Liver (tissue), 9 donors: ENCODE measurements around the gene PRELID3B. TPM values are rescaled to one million over a fixed set of nuclear protein-coding genes. Genes with fewer than 3 reads are reported as not detected.

Source experiments
- DNase-seq: peaks from one replicate; pipeline ENCODE4 v3.0.0-alpha.2; 2017; ENCODE audit warnings: low spot score
- H3K27ac ChIP-seq, 2 donors: one replicate each; pipeline ENCODE4 v1.7.0; 2013; ENCODE audit warnings: inconsistent platforms in 2 of 2, low read length in 2 of 2, control low read depth in 1 of 2, low read depth in 1 of 2, mild to moderate bottlenecking in 1 of 2
- H3K27me3 ChIP-seq, 4 donors: one replicate each; pipeline versions ENCODE4 v1.6.1 to v1.7.0; 2013; ENCODE audit warnings: low read length in 3 of 4, inconsistent platforms in 1 of 4, mild to moderate bottlenecking in 1 of 4, moderate library complexity in 1 of 4; ENCODE audit not compliant: control insufficient read depth in 4 of 4, insufficient read depth in 4 of 4
- H3K36me3 ChIP-seq, 4 donors: one replicate each; pipeline versions ENCODE4 v1.6.1 to v1.7.0; 2013; ENCODE audit warnings: low read length in 3 of 4, mild to moderate bottlenecking in 3 of 4, low read depth in 1 of 4, moderate library complexity in 1 of 4; ENCODE audit not compliant: control insufficient read depth in 4 of 4, insufficient read depth in 3 of 4
- H3K4me1 ChIP-seq, 4 donors: one replicate each; pipeline versions ENCODE4 v1.6.1 to v1.7.0; 2013; ENCODE audit warnings: low read length in 3 of 4, mild to moderate bottlenecking in 3 of 4, moderate library complexity in 1 of 4; ENCODE audit not compliant: control insufficient read depth in 4 of 4, insufficient read depth in 4 of 4
- H3K4me3 ChIP-seq, 3 donors: one replicate each; pipeline versions ENCODE4 v1.6.1 to v1.7.0; 2013; ENCODE audit warnings: low read length in 3 of 3, control low read depth in 1 of 3, low read depth in 1 of 3, mild to moderate bottlenecking in 1 of 3
- H3K9ac ChIP-seq, 2 donors: one replicate each; pipeline ENCODE4 v1.7.0; 2013; ENCODE audit warnings: low read length in 2 of 2, mild to moderate bottlenecking in 2 of 2, moderate library complexity in 2 of 2, control low read depth in 1 of 2, low read depth in 1 of 2
- H3K9me3 ChIP-seq, 4 donors: one replicate each; pipeline versions ENCODE4 v1.6.1 to v1.7.0; 2013; ENCODE audit warnings: low read length in 3 of 4; ENCODE audit not compliant: control insufficient read depth in 4 of 4
- EGR1 ChIP-seq, 2 donors: IDR thresholded peaks; 2 replicates each; pipeline ENCODE4 v1.6.1; 2016 to 2018; ENCODE audit warnings: antibody characterized with exemption in 2 of 2, low read depth in 2 of 2
- FOXA1 ChIP-seq: IDR thresholded peaks from 2 replicates; pipeline ENCODE4 v1.6.1; 2016; ENCODE audit warnings: antibody characterized with exemption
- GABPA ChIP-seq, 2 donors: IDR thresholded peaks in 1 of 2; conservative IDR thresholded peaks in 1 of 2; 2 replicates each; pipeline ENCODE4 v1.6.1; 2016; ENCODE audit warnings: antibody characterized with exemption in 2 of 2, mild to moderate bottlenecking in 1 of 2, moderate library complexity in 1 of 2
- JUND ChIP-seq, 2 donors: IDR thresholded peaks; 2 replicates each; pipeline ENCODE4 v1.6.1; 2016; ENCODE audit warnings: antibody characterized with exemption in 2 of 2
- NR2F2 ChIP-seq: IDR thresholded peaks from 2 replicates; pipeline ENCODE4 v1.6.1; 2016; ENCODE audit warnings: antibody characterized with exemption
- RAD21 ChIP-seq, 2 donors: IDR thresholded peaks; 2 replicates each; pipeline ENCODE4 v1.6.1; 2016; ENCODE audit warnings: antibody characterized with exemption in 2 of 2, mild to moderate bottlenecking in 2 of 2
- RXRA ChIP-seq, 2 donors: IDR thresholded peaks; 2 replicates each; pipeline ENCODE4 v1.6.1; 2017 to 2018; ENCODE audit warnings: antibody characterized with exemption in 2 of 2, mild to moderate bottlenecking in 1 of 2
- SP1 ChIP-seq: IDR thresholded peaks from 2 replicates; pipeline ENCODE4 v1.6.1; 2018; ENCODE audit warnings: antibody characterized with exemption, mild to moderate bottlenecking
- TAF1 ChIP-seq: conservative IDR thresholded peaks from 2 replicates; pipeline ENCODE4 v1.6.1; 2016; ENCODE audit warnings: antibody characterized with exemption, mild to moderate bottlenecking
- YY1 ChIP-seq: IDR thresholded peaks from 2 replicates; pipeline ENCODE4 v1.6.1; 2016; ENCODE audit warnings: antibody characterized with exemption, mild to moderate bottlenecking
- WGBS: extraction: QIAGEN DNeasy Blood & Tissue Kit; methylation state at CpG from one replicate; pipeline ENCODE4 v1.1.7; 2013; 5-methylcytosine and 5-hydroxymethylcytosine counted together
- polyA plus RNA-seq, 2 donors: library from polyadenylated mRNA; stranded (reverse) in 1 of 2; unstranded in 1 of 2; fragments of 200-250 nt in 1 of 2; fragments of >200 nt in 1 of 2; fragmentation: Nextera tagmentation in 1 of 2; extraction: Ambion mirVana in 1 of 2; gene quantifications; one replicate each; pipeline versions ENCODE4 v1.2.1 to v1.2.3, GENCODE V29; 2013 to 2015
- total RNA-seq, 2 donors: library from RNA; depleted of rRNA; stranded (reverse); fragments of >200 nt; gene quantifications; one replicate each; pipeline ENCODE4 v1.2.3, GENCODE V29; 2014
- TF ChIP-seq, protein P1 (sequence below): IDR thresholded peaks from 2 replicates; pipeline ENCODE4 v1.6.1; 2016; ENCODE audit warnings: antibody characterized with exemption
- TF ChIP-seq, protein P2 (sequence below): IDR thresholded peaks from 2 replicates; pipeline ENCODE4 v1.6.1; 2016; ENCODE audit warnings: antibody characterized with exemption, mild to moderate bottlenecking
- TF ChIP-seq, protein P3 (sequence below): fragments of 150-350 bp; IDR thresholded peaks from 2 replicates; pipeline ENCODE4 v1.5.1; 2017; ENCODE audit warnings: improper control_type of control experiment, low read depth, low read length; ENCODE audit not compliant: missing input control
- TF ChIP-seq, protein P4 (sequence below): IDR thresholded peaks from 2 replicates; pipeline ENCODE4 v1.6.1; 2016; ENCODE audit warnings: antibody characterized with exemption
- TF ChIP-seq, protein P5 (sequence below): IDR thresholded peaks from 2 replicates; pipeline ENCODE4 v1.6.1; 2016; ENCODE audit warnings: antibody characterized with exemption
- donor health status: healthy.
- donor health status: healthy.
- donor health status: healthy.
- donor health status: healthy.
- donor health status: healthy.

Gene PRELID3B
- total and polyA plus RNA-seq, 4 donors = 18.2 to 38.1 (median 25.3) TPM

DNA sequence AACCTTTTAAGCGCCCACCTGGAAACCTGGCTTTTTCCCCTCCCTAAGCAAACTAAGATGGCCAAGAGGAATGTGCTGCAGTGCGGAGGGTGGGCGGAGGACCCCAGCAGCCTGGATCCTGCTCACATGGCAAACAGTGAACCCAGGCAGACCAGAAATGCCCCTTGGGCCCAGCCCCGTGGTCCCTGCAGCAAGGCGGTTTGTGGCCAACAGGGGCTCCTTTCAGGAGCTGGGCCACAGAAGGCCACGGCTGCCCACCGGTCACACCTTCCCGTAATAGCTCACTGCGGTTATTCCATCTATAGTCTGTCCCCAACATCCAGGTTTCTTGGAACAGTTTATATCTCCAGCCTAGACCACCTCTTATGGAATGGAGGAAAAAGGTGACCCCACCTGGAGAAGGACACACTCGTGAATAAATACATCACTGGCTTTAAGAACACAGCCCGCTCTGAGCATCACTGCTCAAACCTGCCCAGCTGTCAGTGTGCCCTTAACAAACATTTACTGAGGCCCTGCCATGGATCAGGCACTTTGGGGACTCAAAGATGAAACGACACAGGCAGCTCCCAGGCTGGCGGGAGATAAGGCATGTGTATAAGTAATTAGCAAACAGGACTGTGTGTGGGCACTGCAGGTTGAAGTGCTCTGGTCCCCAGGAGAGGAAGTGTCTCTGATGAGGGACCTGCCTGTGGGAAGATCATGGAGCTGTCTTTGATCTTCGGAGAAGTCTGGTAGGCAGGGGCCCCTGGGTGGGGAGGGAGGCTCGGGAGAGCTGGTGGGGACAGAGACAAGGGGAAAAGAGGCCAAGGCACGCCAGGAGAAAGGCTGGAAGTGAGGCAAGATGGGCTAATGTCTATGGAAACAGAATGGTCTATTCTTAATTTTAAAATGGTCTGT is 26.5 kb downstream of the PRELID3B start:
- H3K36me3 ChIP-seq = no peaks in the 10 kb centered on the region
- no peaks in the 10 kb centered on the region for H3K4me1 ChIP-seq
- no peak for DNase-seq
- no peak overlapping the region for H3K4me3 ChIP-seq
- WGBS = 89% methylated on average over 16 of the region's 16 CpGs
- TF ChIP-seq SP1 (no peak), TAF1 (no peak), FOXA1 (no peak), GABPA (IDR thresholded peaks at IDR 0.05 in 1 of 2, conservative IDR thresholded peaks at IDR 0.05 in 1 of 2) (no peak), EGR1 (IDR thresholded peaks at IDR 0.05; ENCODE audit: low read depth in 2 of 2) (no peak), JUND (IDR thresholded peaks at IDR 0.05) (no peak), RXRA (IDR thresholded peaks at IDR 0.05) (no peak), NR2F2 (no peak)
- TF ChIP-seq, protein P1, sequence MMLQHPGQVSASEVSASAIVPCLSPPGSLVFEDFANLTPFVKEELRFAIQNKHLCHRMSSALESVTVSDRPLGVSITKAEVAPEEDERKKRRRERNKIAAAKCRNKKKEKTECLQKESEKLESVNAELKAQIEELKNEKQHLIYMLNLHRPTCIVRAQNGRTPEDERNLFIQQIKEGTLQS = no peak
- TF ChIP-seq, protein P2, sequence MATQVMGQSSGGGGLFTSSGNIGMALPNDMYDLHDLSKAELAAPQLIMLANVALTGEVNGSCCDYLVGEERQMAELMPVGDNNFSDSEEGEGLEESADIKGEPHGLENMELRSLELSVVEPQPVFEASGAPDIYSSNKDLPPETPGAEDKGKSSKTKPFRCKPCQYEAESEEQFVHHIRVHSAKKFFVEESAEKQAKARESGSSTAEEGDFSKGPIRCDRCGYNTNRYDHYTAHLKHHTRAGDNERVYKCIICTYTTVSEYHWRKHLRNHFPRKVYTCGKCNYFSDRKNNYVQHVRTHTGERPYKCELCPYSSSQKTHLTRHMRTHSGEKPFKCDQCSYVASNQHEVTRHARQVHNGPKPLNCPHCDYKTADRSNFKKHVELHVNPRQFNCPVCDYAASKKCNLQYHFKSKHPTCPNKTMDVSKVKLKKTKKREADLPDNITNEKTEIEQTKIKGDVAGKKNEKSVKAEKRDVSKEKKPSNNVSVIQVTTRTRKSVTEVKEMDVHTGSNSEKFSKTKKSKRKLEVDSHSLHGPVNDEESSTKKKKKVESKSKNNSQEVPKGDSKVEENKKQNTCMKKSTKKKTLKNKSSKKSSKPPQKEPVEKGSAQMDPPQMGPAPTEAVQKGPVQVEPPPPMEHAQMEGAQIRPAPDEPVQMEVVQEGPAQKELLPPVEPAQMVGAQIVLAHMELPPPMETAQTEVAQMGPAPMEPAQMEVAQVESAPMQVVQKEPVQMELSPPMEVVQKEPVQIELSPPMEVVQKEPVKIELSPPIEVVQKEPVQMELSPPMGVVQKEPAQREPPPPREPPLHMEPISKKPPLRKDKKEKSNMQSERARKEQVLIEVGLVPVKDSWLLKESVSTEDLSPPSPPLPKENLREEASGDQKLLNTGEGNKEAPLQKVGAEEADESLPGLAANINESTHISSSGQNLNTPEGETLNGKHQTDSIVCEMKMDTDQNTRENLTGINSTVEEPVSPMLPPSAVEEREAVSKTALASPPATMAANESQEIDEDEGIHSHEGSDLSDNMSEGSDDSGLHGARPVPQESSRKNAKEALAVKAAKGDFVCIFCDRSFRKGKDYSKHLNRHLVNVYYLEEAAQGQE = no peak
- TF ChIP-seq, protein P3, sequence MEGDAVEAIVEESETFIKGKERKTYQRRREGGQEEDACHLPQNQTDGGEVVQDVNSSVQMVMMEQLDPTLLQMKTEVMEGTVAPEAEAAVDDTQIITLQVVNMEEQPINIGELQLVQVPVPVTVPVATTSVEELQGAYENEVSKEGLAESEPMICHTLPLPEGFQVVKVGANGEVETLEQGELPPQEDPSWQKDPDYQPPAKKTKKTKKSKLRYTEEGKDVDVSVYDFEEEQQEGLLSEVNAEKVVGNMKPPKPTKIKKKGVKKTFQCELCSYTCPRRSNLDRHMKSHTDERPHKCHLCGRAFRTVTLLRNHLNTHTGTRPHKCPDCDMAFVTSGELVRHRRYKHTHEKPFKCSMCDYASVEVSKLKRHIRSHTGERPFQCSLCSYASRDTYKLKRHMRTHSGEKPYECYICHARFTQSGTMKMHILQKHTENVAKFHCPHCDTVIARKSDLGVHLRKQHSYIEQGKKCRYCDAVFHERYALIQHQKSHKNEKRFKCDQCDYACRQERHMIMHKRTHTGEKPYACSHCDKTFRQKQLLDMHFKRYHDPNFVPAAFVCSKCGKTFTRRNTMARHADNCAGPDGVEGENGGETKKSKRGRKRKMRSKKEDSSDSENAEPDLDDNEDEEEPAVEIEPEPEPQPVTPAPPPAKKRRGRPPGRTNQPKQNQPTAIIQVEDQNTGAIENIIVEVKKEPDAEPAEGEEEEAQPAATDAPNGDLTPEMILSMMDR = no peak
- TF ChIP-seq, protein P4, sequence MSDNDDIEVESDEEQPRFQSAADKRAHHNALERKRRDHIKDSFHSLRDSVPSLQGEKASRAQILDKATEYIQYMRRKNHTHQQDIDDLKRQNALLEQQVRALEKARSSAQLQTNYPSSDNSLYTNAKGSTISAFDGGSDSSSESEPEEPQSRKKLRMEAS = no peak
- TF ChIP-seq, protein P5, sequence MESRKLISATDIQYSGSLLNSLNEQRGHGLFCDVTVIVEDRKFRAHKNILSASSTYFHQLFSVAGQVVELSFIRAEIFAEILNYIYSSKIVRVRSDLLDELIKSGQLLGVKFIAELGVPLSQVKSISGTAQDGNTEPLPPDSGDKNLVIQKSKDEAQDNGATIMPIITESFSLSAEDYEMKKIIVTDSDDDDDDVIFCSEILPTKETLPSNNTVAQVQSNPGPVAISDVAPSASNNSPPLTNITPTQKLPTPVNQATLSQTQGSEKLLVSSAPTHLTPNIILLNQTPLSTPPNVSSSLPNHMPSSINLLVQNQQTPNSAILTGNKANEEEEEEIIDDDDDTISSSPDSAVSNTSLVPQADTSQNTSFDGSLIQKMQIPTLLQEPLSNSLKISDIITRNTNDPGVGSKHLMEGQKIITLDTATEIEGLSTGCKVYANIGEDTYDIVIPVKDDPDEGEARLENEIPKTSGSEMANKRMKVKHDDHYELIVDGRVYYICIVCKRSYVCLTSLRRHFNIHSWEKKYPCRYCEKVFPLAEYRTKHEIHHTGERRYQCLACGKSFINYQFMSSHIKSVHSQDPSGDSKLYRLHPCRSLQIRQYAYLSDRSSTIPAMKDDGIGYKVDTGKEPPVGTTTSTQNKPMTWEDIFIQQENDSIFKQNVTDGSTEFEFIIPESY = no peak
- H3K27me3 ChIP-seq = no peaks in the 10 kb centered on the region
- no peak overlapping the region for H3K27ac ChIP-seq
- no peak overlapping the region for H3K9ac ChIP-seq
- H3K9me3 ChIP-seq = no peaks in the 10 kb centered on the region

DNA sequence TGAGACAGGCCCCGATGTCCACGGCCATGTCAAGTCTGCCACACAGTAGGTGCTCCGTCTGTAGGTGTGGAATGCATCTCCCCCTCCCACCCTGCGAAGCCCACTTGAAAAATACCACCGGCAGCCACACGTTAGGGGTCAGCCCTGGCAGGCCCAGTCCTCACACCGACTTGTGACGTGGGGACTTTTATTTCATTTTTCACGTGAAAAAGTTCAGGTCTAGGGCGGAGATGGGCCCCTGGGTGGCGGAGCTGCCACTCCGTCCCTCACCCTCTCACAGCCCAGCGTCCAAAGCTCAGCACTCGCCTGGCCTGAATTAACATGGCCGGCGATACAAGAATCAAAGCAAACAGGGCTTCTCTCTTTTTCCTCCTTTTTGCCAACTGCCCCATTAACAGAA is 27.2 kb downstream of the PRELID3B start:
- Histone ChIP-seq H3K4me1 (no peaks in the 10 kb centered on the region), H3K4me3 (no peak overlapping the region), H3K27me3 (no peaks in the 10 kb centered on the region), H3K9ac (no peak overlapping the region), H3K36me3 (no peaks in the 10 kb centered on the region), H3K9me3 (no peaks in the 10 kb centered on the region), H3K27ac (no peak overlapping the region)
- DNase-seq = no peak
- WGBS = 93% methylated on average over 16 of the region's 16 CpGs
- TF ChIP-seq RAD21 (IDR thresholded peaks at IDR 0.05) (no peak), YY1 (no peak), NR2F2 (no peak)
